ENCODE results near the gene DDX39A. TPM values are rescaled to one million over a fixed set of nuclear protein-coding genes. Genes with fewer than 3 reads are reported as not detected.

DDX39A gene
- total and polyA plus RNA-seq, 2 of the 8 experiments (the other 6 are each of a cell fraction or from before 2014, with no cell fraction given), result 139 TPM

- no peak overlapping the region for H2AK5ac ChIP-seq (ENCODE audit: low read depth, low read length)
- H3K9me3 ChIP-seq (ENCODE audit: insufficient read depth in 2 of 2, low read depth in 1 of 2, low read length in 1 of 2), result no peaks in the 10 kb centered on the region
- no peak overlapping the region for H2BK20ac ChIP-seq (ENCODE audit: low read length)
- 93% methylated on average over 21 of the region's 21 CpGs; no CpG with 5 or more reads in 1 of the 2 experiments for WGBS, 2 experiments (ENCODE audit: extremely low coverage in 1 of 2, insufficient coverage in 1 of 2, insufficient read length in 1 of 2, insufficient replicate concordance in 2 of 2, low coverage in 1 of 2, low lambda C conversion rate in 2 of 2, missing lambda C conversion rate in 1 of 2)
- no peak overlapping the region for H3K4me2 ChIP-seq (ENCODE audit: insufficient read depth in 1 of 2, low read depth in 2 of 2, low read length in 2 of 2)
- H2BK12ac ChIP-seq (ENCODE audit: low read depth, low read length), result no peak overlapping the region
- H3K36me3 ChIP-seq (ENCODE audit: control insufficient read depth in 2 of 4, insufficient read depth in 4 of 4, low read length in 3 of 4), result peaks cover 9 to 35% (median 14%) of the 10 kb centered on the region in 4 experiments; a peak in 6 of 8 replicates
- H3K27me3 ChIP-seq (replicated peaks in 1 of 4; ENCODE audit: control insufficient read depth in 3 of 4, extremely low read depth in 1 of 4, insufficient read depth in 3 of 4, low read length in 3 of 4), result no peaks in the 10 kb centered on the region
- H3K4me1 ChIP-seq (replicated peaks in 1 of 4; ENCODE audit: control insufficient read depth in 3 of 4, insufficient read depth in 4 of 4, low read length in 3 of 4), result no peaks in the 10 kb centered on the region
- H3K18ac ChIP-seq (ENCODE audit: extremely low read depth, low read length), result no peak overlapping the region
- FAIRE-seq, result no peak
- DNase-seq (ENCODE audit: low read depth in 1 of 2, low spot score in 2 of 2), result no peak
- H3K23ac ChIP-seq (ENCODE audit: insufficient read length), result no peak overlapping the region
- no peak overlapping the region for H3K14ac ChIP-seq (ENCODE audit: insufficient read length)
- H3K27ac ChIP-seq (ENCODE audit: low read depth, low read length), result no peak overlapping the region
- no peak overlapping the region for H3K9ac ChIP-seq (replicated peaks in 1 of 4; ENCODE audit: extremely low read depth in 1 of 4, low read depth in 3 of 4, low read length in 3 of 4)
- peak overlapping the region; percentile 25; the same call in 1 of the 2 replicates for H4K8ac ChIP-seq (ENCODE audit: extremely low read depth, insufficient read depth, low read length)
- H4K20me1 ChIP-seq (replicated peaks in 1 of 2; ENCODE audit: control insufficient read depth in 1 of 2, insufficient read depth in 2 of 2, low read length in 2 of 2), result peaks cover 2 to 3% of the 10 kb centered on the region in 2 experiments
- no peak overlapping the region for H2BK5ac ChIP-seq (ENCODE audit: low read depth, low read length)
- H3K23me2 ChIP-seq (ENCODE audit: low read depth, low read length), result no peaks in the 10 kb centered on the region
- H2BK120ac ChIP-seq (replicated peaks; ENCODE audit: low read depth, low read length), result no peak overlapping the region
- CTCF ChIA-PET (ENCODE audit: partially characterized antibody), result interaction anchor here (0.6 kb wide), 1 partner anchor 41 kb away, joined by 4 read pairs; no protein-coding TSS in a partner anchor
- H4K91ac ChIP-seq (replicated peaks; ENCODE audit: insufficient read length, low read length), result no peak overlapping the region
- H2BK15ac ChIP-seq (ENCODE audit: low read length), result no peak overlapping the region
- H2AFZ ChIP-seq (ENCODE audit: low read length), result no peak overlapping the region
- H3K4ac ChIP-seq (replicated peaks; ENCODE audit: insufficient read length, low read depth, low read length), result no peak overlapping the region
- no peaks in the 10 kb centered on the region for H3K79me2 ChIP-seq (ENCODE audit: control insufficient read depth in 1 of 2, insufficient read depth in 2 of 2, low read length in 2 of 2)
- H3K79me1 ChIP-seq (ENCODE audit: low read depth, low read length), result no peaks in the 10 kb centered on the region
- H3K56ac ChIP-seq (replicated peaks; ENCODE audit: insufficient read length, low read depth, low read length), result no peak overlapping the region
- no peak overlapping the region for H3K4me3 ChIP-seq (ENCODE audit: extremely low read depth in 1 of 4, insufficient read depth in 2 of 4, low read depth in 3 of 4, low read length in 4 of 4)
- POLR2A ChIA-PET (ENCODE audit: partially characterized antibody), result interaction anchor here (1.0 kb wide), 1 partner anchor 9 kb away, joined by 4 read pairs; no protein-coding TSS in a partner anchor
- H4K5ac ChIP-seq (ENCODE audit: insufficient read length, low read depth, low read length), result no peak overlapping the region
- TF ChIP-seq SP2 (IDR thresholded peaks at IDR 0.05; ENCODE audit: low read length) (no peak), EP300 (IDR thresholded peaks at IDR 0.05; ENCODE audit: borderline replicate concordance in 1 of 2, low read depth in 2 of 2, low read length in 2 of 2) (no peak), TEAD4 (IDR thresholded peaks at IDR 0.05; ENCODE audit: low read depth, low read length) (no peak), CTBP2 (IDR thresholded peaks at IDR 0.05; ENCODE audit: borderline replicate concordance, insufficient read depth, insufficient read length, low read length) (no peak), E2F6 (IDR thresholded peaks at IDR 0.05) (no peak), ASH2L (IDR thresholded peaks at IDR 0.05; ENCODE audit: low read length) (no peak), KDM4A (IDR thresholded peaks at IDR 0.05; ENCODE audit: low read depth, low read length, severe bottlenecking) (no peak), SAP30 (IDR thresholded peaks at IDR 0.05; ENCODE audit: insufficient read depth, insufficient replicate concordance, low read length) (no peak), NANOG (IDR thresholded peaks at IDR 0.05; ENCODE audit: insufficient read depth, low read depth, low read length, poor library complexity, severe bottlenecking) (no peak), POU5F1 (IDR thresholded peaks at IDR 0.05; ENCODE audit: low read depth, low read length) (no peak), HDAC2 (IDR thresholded peaks at IDR 0.05; ENCODE audit: borderline replicate concordance in 1 of 2, low read depth in 2 of 2, low read length in 2 of 2) (no peak), HDAC6 (IDR thresholded peaks at IDR 0.05; ENCODE audit: low read depth, low read length) (no peak), CREB1 (IDR thresholded peaks at IDR 0.05) (no peak)
Observed at GRCh38 chr19:14463747-14464146, 44.6 kb upstream of the DDX39A start.

Measured in H1 (cell line).